Spleen (tissue), 11 donors: Measurements from ENCODE around the gene OR6C70. TPM values are rescaled to one million over a fixed set of nuclear protein-coding genes. Genes with fewer than 3 reads are reported as not detected.
"Not testable (repeated sequence)": the region's sequence is repeated elsewhere in the genome, so short reads cannot be mapped to it uniquely, and the experiment has no call there.

Experiments
- DNase-seq: peaks from one replicate; pipeline ENCODE4 v3.0.0-alpha.2; 2020
- H3K27ac ChIP-seq, 8 donors: fragments of 200-600 bp; sonication (generic) in 7 of 8; 1 replicate in 4 of 8; 2 replicates in 4 of 8; pipeline versions ENCODE4 v1.5.0 to v1.8.0; 2016 to 2021; ENCODE audit warnings: inconsistent platforms in 4 of 8, mild to moderate bottlenecking in 4 of 8, moderate library complexity in 1 of 8
- H3K27me3 ChIP-seq, 7 donors: fragments of 200-600 bp; sonication (generic) in 6 of 7; replicated peaks in 1 of 7; 1 replicate in 4 of 7; 2 replicates in 3 of 7; pipeline versions ENCODE4 v1.5.0 to v1.8.0; 2016 to 2021; ENCODE audit warnings: inconsistent platforms in 3 of 7, mild to moderate bottlenecking in 1 of 7
- H3K36me3 ChIP-seq, 6 donors: fragments of 200-600 bp; sonication (generic) in 5 of 6; 1 replicate in 4 of 6; 2 replicates in 2 of 6; pipeline versions ENCODE4 v1.5.0 to v1.8.0; 2016 to 2021; ENCODE audit warnings: inconsistent platforms in 2 of 6
- H3K4me1 ChIP-seq, 6 donors: fragments of 200-600 bp; sonication (generic) in 5 of 6; 1 replicate in 3 of 6; 2 replicates in 3 of 6; pipeline versions ENCODE4 v1.5.0 to v1.8.0; 2016 to 2021; ENCODE audit warnings: inconsistent platforms in 3 of 6
- H3K4me3 ChIP-seq, 8 donors: fragments of 200-600 bp; sonication (generic) in 7 of 8; 1 replicate in 4 of 8; 2 replicates in 4 of 8; pipeline versions ENCODE4 v1.5.0 to v1.8.0; 2016 to 2021; ENCODE audit warnings: inconsistent platforms in 4 of 8, mild to moderate bottlenecking in 4 of 8, moderate library complexity in 2 of 8
- H3K9me3 ChIP-seq, 8 donors: fragments of 200-600 bp; sonication (generic) in 7 of 8; 1 replicate in 4 of 8; 2 replicates in 4 of 8; pipeline versions ENCODE4 v1.5.0 to v1.8.0; 2016 to 2021; ENCODE audit warnings: inconsistent platforms in 4 of 8
- CTCF ChIP-seq, 11 experiments: fragments of 200-600 bp in 7 of 11; fragments of 450-650 bp in 4 of 11; sonication (generic) in 4 of 11; IDR thresholded peaks in 8 of 11; conservative IDR thresholded peaks in 3 of 11; 1 replicate in 7 of 11; 2 replicates in 4 of 11; pipeline versions ENCODE4 v1.4.0 to v1.8.0; 2016 to 2021; ENCODE audit warnings: antibody characterized with exemption in 11 of 11, inconsistent platforms in 4 of 11, mild to moderate bottlenecking in 1 of 11
- POLR2A ChIP-seq, 3 donors: fragments of 450-650 bp; IDR thresholded peaks; one replicate each; pipeline ENCODE4 v1.5.1; 2017; ENCODE audit warnings: antibody characterized with exemption in 3 of 3, mild to moderate bottlenecking in 1 of 3
- POLR2AphosphoS5 ChIP-seq, 3 donors: sonication (generic); formaldehyde crosslinking; IDR thresholded peaks; one replicate each; pipeline ENCODE4 v1.5.1; 2017; ENCODE audit warnings: antibody characterized with exemption in 3 of 3
- WGBS, 5 donors: extraction: QIAGEN DNeasy Blood & Tissue Kit in 3 of 5; methylation state at CpG; one replicate each; pipeline versions ENCODE4 v1.1.5 to v1.1.7; 2013 to 2018; 5-methylcytosine and 5-hydroxymethylcytosine counted together
- intact Hi-C: fragments of 100-400 bp; cut with DNase I; formaldehyde crosslinking; loops from one replicate; pipeline ENCODE4 v1.15.0; 2023; ENCODE audit warnings: low total_unique reads
- polyA plus RNA-seq, 3 donors: library from polyadenylated mRNA; stranded (reverse); fragments of 200-250 nt; gene quantifications; one replicate each; pipeline ENCODE4 v1.2.1, GENCODE V29; 2013
- total RNA-seq, 7 donors: library from RNA; depleted of rRNA in 3 of 7; stranded (reverse); fragments of >200 nt in 3 of 7; fragmentation: NEBNext Ultra II Directional in 4 of 7; extraction: Animal tissue kit (Norgen Biotek cat#: 25700) in 4 of 7; gene quantifications; one replicate each; pipeline versions ENCODE4 v1.1.0 to v1.2.1, GENCODE V29; 2016 to 2021
- donor health status: healthy with polysubstance abuse.
- donor health status: DM: no; HTN: no; CAD: no; lungs with moderate emphysema.
- donor health status: DM: no; HTN: no; CAD: no.
- donor health status: Bipolar disorder and iron deficiency.
- donor health status: healthy.
- donor health status: DM: no; HTN: no; CAD: no.
- donor health status: DM: yes; HTN: yes; CAD: no.

Gene OR6C70
- total and polyA plus RNA-seq, 10 donors: not detected

DNA sequence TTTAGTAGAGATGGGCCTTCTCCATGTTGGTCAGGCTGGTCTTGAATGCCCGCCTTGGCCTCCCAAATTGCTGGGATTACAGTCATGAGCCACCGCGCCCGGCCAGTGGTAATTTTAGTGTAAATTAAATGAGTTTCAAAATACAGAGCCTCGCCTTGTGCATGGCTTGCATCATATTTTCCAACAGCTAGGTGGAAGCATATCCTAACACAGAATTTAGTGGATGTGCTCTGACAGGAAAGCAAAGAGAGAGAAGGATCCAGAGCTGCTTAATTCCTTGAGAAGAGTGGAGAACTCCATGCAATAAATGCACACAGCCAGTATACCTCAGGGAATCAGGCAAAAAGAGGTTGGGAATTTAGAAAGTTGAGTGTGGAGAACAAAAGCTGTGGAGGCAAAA is 23.6 kb downstream of the OR6C70 start:
- Histone ChIP-seq H3K4me1 (no peaks in the 10 kb centered on the region), H3K36me3 (no peaks in the 10 kb centered on the region), H3K9me3 (peaks cover 0 to 10% (median 6%) of the 10 kb centered on the region in 8 donors), H3K27ac (no peak overlapping the region), H3K27me3 (no peaks in the 10 kb centered on the region), H3K4me3 (no peak overlapping the region)
- TF ChIP-seq CTCF (IDR thresholded peaks at IDR 0.05 in 8 of 11, conservative IDR thresholded peaks at IDR 0.05 in 3 of 11): no peak
- TF ChIP-seq POLR2AphosphoS5 (IDR thresholded peaks at IDR 0.05): no peak
- no peak for TF ChIP-seq POLR2A (IDR thresholded peaks at IDR 0.05)
- DNase-seq: no peak
- intact Hi-C loops: no loop called here
- whole genome bisulfite sequencing, 5 donors: 85 to 95% (median 88%) methylated on average over 5 of the region's 5 CpGs

GRCh38 chr12:55445357-55445756 is 24.6 kb downstream of the OR6C70 start:
- intact Hi-C loops: no loop called here
- DNase-seq: no peak
- 90 to 100% (median 96%) methylated on average over 1 of the region's 1 CpG for WGBS, 5 donors
- TF ChIP-seq POLR2A (IDR thresholded peaks at IDR 0.05): no peak
- no peak for TF ChIP-seq POLR2AphosphoS5 (IDR thresholded peaks at IDR 0.05)
- TF ChIP-seq CTCF (IDR thresholded peaks at IDR 0.05 in 8 of 11, conservative IDR thresholded peaks at IDR 0.05 in 3 of 11): no peak
- Histone ChIP-seq H3K4me3 (no peak overlapping the region), H3K4me1 (no peaks in the 10 kb centered on the region), H3K36me3 (no peaks in the 10 kb centered on the region), H3K27ac (no peak overlapping the region), H3K9me3 (peaks cover 0 to 20% (median 15%) of the 10 kb centered on the region in 8 donors), H3K27me3 (no peaks in the 10 kb centered on the region)

DNA sequence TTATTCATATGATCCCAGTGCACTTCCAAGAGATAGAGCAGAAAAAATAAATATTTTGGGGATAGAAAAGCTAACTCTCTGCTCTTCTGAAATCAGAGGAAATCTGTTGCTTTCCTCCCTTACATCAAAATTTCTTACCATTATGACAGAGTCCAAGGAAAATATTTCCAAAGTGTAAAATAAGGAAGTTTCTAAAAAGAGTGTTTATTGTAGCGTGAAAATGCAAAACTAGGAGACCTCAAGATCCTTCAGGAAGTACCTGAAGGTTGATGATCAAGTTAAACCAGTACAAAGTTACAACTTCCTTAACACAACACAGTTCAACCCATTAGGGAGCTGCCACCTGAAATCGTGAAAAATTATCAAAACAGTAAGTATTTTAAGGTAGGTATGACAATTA is 26.2 kb downstream of the OR6C70 start, which contains the start of gene OR6C2:
Gene OR6C2 (plus strand): TSS at position 301 of the 400 bp plus-strand sequence. CDS start 8,138 bp downstream, outside the sequence.
- no peak within 1 kb of the TSS for H3K4me3 ChIP-seq
- no peak within 1 kb of the TSS for H3K27ac ChIP-seq
- H3K36me3 ChIP-seq: no peaks in the 10 kb centered on the region
- H3K4me1 ChIP-seq: no peaks in the 10 kb centered on the region
- 21 to 37% (median 33%) methylated on average over 2 of the region's 2 CpGs for WGBS, 5 donors
- intact Hi-C loops: no loop called here
- H3K27me3 ChIP-seq: no peaks in the 10 kb centered on the region
- peaks cover 0 to 30% (median 16%) of the 10 kb centered on the region in 8 donors for H3K9me3 ChIP-seq
- no peak for DNase-seq
- no peak for TF ChIP-seq POLR2AphosphoS5 (IDR thresholded peaks at IDR 0.05)
- no peak for TF ChIP-seq POLR2A (IDR thresholded peaks at IDR 0.05)
- TF ChIP-seq CTCF (IDR thresholded peaks at IDR 0.05 in 8 of 11, conservative IDR thresholded peaks at IDR 0.05 in 3 of 11): no peak

GRCh38 chr12:55441233-55441632 is 28.7 kb downstream of the OR6C70 start:
- H3K27me3 ChIP-seq, DNase-seq, intact Hi-C loops, H3K4me3 ChIP-seq, H3K36me3 ChIP-seq, H3K27ac ChIP-seq, H3K4me1 ChIP-seq: not testable (repeated sequence)
- H3K9me3 ChIP-seq: peaks cover 0 to 30% (median 16%) of the 10 kb centered on the region in 8 donors
- WGBS, 5 donors: 81 to 94% (median 85%) methylated on average over 5 of the region's 5 CpGs
